HG02840 (cell line): Measurements from ENCODE around the gene CACNB3.

ENCODE experiments used
- ATAC-seq: cut with Tn5 transposase; IDR thresholded peaks from one replicate; pipeline ENCODE4 v1.9.1; 2021; ENCODE audit warnings: mild to moderate bottlenecking, moderate library complexity, moderate number of reproducible peaks; ENCODE audit not compliant: unreplicated experiment, low FRiP score

The CACNB3 gene

DNA sequence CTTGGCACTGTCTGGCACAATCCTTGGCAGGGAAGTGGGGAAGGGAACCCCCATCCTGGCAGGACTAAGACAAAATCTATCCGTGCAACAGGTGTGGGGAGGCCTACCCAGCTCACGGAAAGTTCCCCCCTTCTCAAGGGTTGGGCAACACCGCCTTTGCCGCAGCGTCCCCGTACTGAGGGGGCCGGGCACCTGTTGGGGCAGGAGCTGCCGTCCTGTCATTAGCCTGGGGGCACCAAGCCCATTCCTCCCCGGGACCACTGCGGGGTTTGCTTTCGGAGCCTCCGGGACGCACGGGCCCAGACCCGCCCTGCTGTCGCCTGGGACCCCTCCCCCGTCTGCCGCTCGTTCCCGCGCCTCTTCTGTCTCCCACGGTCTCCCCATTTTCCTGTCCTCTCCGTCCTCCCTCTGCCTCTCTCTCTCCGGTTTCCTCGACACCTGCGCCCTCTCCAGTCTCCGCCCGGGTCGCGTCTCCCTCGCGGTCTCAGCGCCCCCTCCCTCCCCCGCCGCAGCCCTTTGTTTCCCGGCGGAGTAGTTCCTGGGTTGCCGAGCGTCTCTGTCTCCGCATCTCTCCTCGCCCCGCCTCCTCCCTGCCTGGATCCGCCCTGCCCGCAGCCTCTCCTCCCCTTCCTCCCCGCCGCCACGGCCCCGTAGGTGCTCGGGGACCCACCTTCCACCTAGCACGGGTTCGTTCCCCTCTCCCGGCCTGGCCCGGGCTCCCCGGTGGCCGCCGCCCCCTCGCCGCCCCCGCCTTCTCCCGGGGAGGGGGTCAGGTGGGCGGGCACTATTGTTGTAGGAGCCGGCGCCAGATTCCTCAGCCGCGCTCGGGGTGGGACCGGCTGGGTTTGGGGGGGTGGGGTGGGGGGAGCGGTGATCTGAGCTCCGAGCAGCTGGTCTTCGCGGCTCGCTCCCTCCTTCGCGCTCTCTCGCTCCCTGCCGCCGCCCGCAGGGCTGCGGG is at the start of gene CACNB3:
CACNB3 (plus strand) TSS at position 624 of the 958 bp plus-strand sequence. CDS start 434 bp downstream, outside the sequence.
- ATAC-seq = no peak

DNA sequence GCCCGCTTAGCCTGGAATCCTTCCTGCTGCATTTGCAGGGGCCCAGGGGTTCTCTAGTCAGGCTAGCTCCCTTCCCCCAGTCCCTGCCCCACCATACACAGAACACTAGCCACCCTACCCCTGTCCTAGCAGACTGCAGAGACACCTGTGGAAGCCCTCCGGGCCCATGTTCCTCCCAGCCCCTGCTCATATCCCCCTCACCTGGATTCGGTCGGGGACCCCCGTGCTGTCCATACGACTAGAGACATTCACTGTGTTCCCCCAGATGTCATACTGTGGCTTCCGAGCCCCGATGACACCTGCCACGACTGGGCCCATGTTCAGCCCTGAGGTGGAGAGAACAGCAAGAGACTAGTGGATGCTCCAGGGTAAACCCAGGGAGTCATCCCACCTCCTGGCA is 49.6 kb upstream of the CACNB3 start:
- no peak for ATAC-seq

DNA sequence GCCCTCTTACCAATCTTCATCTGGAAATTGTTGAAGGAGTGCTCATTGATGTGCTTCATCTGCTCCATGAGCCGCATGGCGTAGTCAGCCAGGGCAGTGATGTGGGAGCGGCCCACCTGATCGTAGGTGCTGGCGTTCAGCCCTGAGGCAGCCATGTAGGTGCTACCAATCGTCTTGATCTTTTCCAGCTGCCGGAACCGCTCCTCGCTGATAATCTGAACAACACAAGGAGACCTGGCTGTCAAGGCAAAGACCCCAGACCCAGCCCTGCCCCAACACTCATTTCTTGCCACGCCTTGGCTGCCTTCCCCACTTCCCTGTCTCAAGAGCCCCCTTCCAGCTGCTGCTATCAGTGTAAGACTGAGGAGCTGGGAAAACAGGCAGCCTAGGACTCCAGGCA is 47.5 kb upstream of the CACNB3 start:
- no peak for ATAC-seq

DNA sequence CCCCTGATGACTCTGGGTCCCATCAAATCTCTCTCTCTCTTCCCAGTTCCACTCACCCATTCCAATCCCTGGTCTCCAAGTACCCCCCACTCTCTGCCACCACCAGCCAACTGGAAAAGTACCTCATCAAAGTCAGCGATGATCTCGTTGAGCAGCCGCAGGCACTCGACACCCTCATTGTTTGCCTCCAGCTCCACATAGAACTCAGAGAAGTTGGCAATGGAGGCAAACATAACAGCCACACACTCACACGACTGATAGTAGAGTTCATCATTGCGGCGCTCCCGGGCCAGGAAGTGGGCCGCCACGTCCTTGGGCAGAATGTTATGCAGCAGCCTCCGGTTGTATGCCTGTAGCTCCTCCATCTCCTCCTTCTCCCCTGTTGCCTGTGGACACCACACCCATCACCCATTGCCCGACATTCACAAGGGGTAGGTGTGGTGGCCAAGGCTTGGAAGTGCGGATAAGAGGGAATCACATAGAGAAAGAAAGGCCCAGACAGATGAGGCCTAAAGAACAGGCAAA is 46.6 kb upstream of the CACNB3 start:
- no peak for ATAC-seq

DNA sequence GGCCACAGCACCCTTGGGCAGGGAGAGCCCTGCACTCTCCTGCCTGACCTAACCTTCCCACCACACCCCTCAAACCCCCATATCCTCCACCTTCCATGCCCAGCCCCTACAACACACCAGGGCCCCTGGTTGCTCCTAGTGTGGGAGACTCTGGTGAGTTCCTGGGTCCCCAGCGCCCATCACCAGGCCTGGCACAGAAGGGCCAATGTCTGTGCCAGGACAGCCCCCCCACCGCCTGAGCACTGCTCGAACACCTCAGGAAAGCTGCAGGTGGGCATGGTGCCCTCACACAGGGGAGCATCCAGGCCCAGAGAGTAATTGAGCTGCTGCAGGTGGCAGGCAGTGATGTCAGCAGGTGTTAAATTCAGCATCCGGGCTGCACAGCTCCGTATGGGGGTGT is 44.6 kb upstream of the CACNB3 start:
- no peak for ATAC-seq

DNA sequence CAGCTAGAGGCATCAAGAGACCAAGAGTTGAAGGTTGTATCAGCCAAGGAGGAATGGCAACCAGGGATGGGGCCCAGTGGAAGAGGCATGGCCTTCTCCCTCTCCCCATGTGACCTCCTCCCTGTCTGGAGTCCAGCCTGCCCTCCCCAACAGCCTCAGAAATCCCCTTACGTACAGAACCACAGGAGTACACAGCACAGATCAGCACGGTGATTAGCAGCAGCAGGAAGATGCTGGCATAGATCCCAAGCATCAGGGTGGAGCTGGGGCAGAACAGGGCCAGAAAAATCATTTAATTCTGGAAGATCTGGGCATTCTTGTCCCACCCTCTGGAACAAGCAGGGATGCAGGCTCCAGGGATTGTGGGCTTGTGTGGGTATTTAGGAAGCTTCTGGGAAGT is 43.8 kb upstream of the CACNB3 start:
- no peak for ATAC-seq

DNA sequence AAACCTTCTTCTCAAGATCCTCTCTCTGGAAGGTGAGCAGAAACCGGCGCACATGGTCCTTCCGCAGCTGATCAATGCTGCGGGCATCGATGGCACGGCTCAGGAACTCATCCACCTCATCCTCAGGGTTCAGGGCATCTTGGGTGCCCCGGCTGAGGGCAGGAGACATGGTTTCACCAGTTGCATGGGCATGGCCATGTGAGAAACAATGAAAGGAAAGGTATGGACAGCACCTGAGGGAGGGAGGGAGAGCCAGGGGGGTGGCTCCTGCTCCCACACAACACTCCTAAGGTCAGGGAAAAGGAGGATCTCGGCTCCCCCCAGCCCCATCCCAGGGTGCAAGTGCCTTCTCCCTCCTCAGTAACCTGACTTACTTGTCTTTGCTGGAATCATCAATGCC is 43.0 kb upstream of the CACNB3 start:
- ATAC-seq = no peak

DNA sequence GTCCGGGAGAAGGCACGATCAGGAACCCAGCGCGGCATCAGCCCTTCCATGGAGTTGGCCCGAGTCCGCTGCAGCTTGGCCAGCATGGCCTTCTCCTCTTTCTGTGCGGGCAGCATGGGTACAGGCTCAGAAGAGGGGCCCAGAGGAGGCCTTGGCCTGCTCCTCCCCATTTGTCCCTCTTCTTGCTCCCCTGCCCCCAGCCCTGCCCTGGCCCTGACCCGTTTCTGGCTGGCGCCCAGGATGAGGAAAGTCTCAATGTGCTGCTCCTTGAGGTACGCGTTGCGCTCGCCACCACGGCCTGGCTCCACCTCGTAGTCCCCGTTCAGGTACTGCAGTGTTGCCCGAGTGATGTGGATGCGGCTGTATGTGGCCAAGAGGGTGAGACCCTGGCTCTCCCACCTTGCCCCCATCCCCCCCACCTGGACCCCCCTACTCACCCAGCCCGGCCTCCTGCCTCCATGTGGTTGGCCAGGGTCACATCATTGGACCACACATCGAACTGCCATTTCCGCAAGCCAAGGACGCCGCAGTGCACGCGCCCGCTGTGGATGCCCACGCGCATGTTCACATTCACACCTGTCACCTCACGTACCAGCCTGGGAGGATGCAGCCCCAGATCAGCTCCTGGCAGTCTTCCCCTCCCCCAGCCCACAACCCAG is 42.2 kb upstream of the CACNB3 start:
- no peak for ATAC-seq

DNA sequence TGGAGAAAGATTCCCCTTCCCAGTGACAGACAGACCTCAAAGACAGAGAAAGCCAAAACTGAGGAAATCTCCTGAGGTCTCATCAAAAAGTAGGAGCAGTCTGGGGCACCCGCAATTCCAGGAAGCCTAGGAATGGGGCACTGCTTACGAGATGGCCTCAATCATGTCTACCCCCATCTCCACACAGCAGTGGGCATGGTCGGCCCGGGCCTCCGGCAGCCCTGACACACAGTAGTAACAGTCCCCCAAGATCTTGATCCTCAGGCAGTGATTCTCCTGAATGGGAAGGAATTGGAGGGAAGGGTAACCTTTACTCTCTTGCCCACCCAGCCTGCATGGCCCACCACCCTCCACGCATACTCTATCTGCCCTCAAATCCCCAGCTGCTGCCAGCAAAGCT is 41.3 kb upstream of the CACNB3 start:
- no peak for ATAC-seq

DNA sequence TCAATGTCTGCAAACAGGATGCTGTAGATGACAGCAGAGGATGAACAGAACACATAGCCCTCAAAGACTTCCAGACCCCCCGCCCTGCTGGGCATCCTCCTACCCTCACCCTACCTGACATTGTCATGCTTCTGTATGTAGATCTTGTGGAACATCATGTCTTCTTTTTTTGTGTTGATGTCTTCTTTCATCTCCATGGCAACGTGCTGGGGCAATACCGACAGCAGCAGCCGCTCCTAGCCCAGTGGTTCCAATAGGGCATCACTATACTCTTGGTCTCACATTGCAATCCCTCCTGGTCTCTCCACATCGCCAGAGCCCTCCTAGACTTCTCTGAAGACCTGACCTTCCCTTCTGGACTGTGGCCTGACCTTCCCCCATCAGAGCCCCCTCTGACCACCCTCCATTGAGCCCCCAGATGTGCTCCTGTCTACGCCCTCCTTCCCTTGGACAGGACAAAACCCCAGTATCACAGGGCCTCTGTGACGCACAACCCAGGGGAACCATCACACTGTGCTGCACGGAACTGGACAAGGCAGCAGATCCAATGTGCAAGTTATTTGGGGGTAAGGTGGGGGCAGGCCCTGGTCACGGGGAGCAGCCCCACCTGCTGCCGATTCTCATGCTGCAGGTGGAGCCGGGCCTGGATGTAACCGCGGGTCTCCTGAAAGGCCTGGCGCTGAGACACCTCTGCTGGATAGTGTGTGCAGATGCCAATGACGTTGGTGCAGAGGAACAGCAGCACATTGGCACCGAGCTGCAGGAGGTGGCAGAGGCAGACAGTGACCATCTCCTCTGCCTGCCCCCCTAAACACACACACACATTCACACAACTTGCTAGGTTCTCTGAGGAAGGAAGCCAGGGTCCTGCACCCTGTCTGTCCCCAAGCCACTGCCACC is 40.5 kb upstream of the CACNB3 start:
- no peak for ATAC-seq

DNA sequence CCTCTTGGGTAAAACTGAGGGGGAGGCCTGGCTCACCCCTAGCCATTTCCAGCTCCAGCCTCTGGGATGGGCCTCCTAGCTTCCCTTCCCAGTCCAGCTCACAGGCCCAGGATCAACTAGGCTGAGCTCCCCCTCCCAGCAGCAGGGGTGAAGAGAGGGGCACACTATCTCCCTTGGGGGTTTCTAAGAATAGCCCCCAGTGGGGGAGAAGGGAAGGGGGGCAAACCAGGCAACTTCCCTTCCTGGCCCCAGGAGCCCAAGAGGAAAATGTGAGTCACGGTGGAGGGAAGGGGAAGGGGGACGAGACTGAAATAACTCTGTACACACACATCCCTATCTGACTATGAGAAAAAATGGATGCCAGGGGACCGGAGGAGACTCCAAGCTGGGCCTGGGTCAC is 38.4 kb upstream of the CACNB3 start:
- no peak for ATAC-seq

DNA sequence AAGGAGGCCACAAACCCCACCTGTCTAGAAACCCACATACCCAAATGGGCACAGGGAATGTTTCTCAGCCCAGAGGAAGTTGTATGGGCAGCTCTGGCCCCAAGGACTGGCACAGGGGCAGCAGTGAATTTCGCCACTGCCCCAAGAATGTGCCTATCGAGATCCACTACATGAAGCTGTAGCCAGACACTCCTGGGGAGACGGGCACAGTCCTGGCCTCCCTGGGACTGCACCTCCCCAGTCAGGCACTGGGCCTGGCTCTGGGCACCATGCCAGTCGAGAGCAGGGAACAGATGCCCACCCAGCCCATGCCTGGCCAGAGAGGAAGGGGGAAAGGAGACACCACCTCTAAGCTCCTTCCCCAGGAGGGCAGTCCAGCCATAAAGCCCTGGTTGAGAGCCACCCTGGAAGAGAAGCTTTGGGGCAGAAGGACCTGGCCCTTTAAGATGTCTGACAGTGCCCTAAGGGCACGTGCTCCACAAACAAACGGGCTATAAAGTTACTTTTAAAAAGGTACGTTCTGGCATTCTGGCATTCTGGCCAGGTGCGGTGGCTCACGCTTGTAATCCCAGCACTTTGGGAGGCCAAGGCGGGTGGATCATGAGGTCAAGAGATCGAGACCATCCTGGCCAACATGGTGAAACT is 37.8 kb upstream of the CACNB3 start:
- no peak for ATAC-seq

DNA sequence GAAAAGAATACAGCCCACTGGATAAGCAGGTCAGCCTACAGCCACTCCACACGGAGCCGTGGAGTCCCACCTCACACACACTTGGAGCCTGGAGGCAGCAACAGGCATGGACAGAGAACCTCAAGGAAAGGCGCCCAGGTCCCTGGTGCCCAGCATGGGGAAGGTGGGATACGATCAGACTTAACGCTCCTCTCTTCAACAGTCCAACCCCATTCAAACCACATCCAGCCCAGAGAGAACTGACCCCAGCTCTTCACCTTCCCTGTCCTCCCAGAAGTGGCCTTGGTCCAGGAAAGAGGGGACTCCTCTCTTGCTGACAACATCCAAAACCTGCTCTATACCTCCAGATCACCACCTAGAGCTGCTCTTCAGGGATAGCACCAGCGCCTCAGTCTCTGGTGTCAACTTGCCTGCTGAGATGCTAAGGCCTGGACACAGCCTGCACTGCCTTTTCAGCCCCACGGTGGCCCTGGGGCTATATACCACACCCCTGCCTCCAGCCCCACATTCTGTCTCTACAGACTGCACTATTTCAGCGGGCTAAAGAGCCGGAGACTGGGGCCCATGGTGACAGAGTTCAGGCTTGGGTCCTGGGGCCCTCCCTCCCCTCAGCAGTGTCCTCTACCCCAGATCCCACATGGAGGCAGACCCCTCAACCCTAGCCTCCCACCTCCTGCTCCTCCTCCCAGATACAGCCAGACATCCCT is 36.4 kb upstream of the CACNB3 start:
- ATAC-seq = no peak

DNA sequence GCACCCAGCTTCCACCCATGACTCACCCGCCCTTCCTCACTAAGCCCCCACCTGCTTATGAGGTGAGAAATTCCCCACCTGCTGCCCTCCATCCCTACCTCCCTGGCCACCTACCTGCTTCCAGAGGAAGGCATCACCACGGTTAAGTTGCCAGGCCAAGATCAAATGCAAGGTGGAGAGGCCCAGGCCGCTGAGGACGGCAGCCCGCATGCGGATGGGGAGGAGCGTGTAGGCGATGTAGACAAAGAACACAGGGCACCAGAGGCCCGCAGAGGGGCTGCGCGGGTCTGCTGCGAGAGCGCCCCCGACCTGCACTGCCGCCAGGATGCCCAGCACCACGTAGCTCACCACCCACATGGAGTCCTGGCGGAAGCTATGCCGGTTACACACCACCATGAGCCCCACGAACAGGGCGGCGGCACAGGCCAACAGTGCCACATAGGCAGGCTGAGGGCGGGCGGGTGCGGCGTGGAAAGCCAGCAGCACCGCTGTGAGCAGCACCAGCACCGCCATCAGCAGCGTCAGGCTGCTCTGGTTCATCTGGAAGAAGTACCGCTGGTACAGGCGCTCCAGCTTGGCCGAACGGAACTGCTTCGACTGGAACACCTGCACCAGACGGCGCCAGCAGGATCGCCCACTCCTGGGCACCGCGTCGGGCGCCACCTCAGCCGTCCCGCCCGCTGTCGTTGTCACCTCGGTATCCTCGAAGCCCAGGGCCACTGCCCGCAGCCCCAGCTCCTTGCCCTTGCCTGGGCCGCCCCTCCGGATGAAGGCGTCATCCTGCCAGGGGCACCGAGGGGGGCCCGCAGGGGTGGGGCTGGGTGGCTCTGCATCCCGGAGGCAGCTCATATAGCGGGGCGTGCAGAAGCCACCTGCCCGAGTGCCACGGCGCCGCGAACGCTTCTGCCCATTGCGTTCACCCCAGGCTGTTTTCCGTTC is 35.6 kb upstream of the CACNB3 start:
- ATAC-seq = no peak

DNA sequence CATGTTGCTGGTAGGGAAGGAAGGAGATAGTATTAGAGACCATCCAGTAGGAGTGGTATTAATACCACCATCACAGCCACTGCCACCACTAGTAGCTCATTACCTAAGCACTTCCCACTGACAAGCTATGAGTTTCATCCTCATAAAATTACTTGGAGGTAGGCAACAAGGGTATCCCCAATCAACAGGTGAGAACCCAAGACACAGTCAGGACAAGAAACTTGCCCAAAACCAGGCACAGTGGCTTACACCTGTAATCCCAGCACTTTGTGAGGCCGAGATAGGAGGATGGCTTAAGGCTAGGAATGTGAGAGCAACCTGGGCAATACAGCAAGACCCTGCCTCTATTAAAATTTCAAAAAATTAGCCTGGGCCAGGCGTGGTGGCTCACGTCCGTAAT is 34.9 kb upstream of the CACNB3 start:
- ATAC-seq = no peak

DNA sequence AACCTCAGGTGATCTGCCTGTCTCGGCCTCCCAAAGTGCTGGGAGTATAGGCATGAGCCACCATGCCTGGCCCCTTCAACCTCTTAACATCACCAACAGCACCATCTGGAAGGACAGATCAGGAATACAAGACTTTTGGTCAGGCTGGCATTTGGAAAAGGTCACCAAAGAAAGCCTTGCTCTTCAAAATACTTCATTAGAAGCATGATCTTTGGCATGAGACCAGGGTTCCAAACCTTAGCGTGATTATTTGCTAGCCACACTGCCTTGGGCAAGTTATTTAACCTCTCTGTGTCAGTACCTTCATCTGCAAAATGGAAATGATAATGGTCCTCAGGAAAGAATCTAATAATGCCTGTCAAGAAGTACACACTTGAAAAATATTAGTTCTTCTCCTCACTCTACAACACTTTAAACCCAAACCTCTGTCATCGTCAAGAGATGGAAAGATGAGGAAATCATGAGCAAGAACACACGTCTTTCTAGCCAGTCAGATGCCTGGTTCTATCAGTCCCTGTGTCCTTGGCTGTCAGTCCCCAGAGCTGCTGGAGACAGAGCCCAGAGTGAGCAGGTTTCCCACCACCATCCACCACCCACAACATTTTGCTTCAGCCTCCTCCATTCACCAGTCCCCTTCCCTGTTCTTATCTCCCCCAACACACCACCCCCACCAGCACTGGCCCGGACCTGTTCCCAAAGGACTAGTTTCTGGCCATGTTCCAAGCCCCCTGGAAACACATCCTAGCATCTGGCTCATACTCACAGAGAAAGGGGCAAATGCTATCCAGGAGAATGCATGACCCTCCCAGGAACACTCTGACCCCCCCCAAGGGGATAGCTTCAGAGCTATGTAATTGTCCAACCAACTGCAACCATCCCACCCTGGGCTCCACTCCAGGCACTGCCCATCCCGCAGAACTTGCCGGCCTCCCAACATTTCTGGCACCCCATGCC is 31.4 kb upstream of the CACNB3 start:
- ATAC-seq = no peak

DNA sequence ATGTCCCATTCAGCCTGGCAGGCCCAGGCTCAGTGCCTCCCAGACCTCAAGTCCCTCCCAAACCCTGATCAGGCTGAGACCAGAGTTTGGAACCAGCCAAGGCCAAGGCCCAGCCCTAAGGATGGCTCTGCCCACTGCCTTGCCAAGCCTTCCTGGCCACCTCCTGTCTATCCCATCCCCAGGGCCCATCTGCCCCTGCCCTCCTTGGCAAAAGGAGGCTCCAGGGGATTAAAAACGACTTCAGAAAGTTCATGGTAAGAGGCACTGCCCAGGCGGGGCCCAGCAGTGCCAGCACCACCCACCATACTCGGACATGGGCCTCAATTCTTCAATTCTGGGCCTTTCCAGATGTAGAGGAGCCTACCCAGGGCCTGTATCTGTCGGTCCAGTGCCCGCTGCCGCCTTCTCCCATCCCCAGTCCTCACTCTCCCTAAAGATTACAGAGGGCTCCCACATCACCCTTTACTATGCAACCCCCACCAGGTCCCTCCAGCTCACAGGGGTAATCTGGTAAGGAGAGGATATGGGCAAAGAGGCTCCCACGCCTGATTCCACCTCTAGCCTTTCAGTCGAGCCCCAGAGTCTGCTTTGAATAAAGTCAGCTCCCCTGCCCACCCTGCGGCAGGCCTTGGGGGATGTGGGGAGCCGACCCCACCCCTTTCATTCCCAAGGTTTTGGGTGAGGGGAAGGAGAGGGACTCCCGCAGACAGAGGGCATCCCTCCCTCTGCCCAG is 30.3 kb upstream of the CACNB3 start:
- no peak for ATAC-seq
